Chondrocyte (in vitro differentiated cells): ENCODE data around the gene TRIM49D1. TPM values are rescaled to one million over a fixed set of nuclear protein-coding genes. Genes with fewer than 3 reads are reported as not detected.
"Not testable (repeated sequence)": the region's sequence is repeated elsewhere in the genome, so short reads cannot be mapped to it uniquely, and the experiment has no call there.

Experiments
- DNase-seq: peaks from one replicate; pipeline ENCODE4 v3.0.0; 2021; ENCODE audit warnings: mixed read lengths, low spot score
- H3K27ac Mint-ChIP-seq: one replicate; pipeline ENCODE4 v1.8.0; 2021; ENCODE audit warnings: mild to moderate bottlenecking, moderate library complexity, mixed read lengths; ENCODE audit not compliant: unreplicated experiment
- H3K27me3 Mint-ChIP-seq: 2 replicates; pipeline ENCODE4 v1.8.0; 2021; ENCODE audit warnings: low read depth, mixed read lengths
- H3K36me3 Mint-ChIP-seq: 2 replicates; pipeline ENCODE4 v1.8.0; 2021; ENCODE audit warnings: low read depth, mixed read lengths
- H3K4me1 Mint-ChIP-seq: 2 replicates; pipeline ENCODE4 v1.8.0; 2021; ENCODE audit warnings: low read depth, mild to moderate bottlenecking, mixed read lengths
- H3K4me3 Mint-ChIP-seq: one replicate; pipeline ENCODE4 v1.8.0; 2021; ENCODE audit warnings: mild to moderate bottlenecking, moderate library complexity, mixed read lengths; ENCODE audit not compliant: unreplicated experiment
- H3K9me3 Mint-ChIP-seq: 2 replicates; pipeline ENCODE4 v1.8.0; 2021; ENCODE audit warnings: low read depth, mixed read lengths
- CTCF ChIP-seq: fragments of 200-600 bp; sonication (generic); IDR thresholded peaks from 2 replicates; pipeline ENCODE4 v1.5.0; 2021; ENCODE audit warnings: antibody characterized with exemption, mild to moderate bottlenecking, moderate library complexity
- long read RNA-seq: library from polyadenylated mRNA; stranded (forward); transcript quantifications from one replicate; pipeline ENCODE4 v2.0.0, GENCODE V29; 2021
- total RNA-seq: library from RNA; stranded (reverse); gene quantifications from 3 replicates; pipeline ENCODE4 v1.2.1, GENCODE V29; 2021

TRIM49D1 gene
- not detected in 3 replicates for total RNA-seq
- long read RNA-seq, result 0 reads

- TF ChIP-seq CTCF, result no peak
- Mint-ChIP-seq H3K27ac (no peak within 1 kb of the TSS), H3K4me3 (no peak within 1 kb of the TSS), H3K36me3 (no peaks in the 10 kb centered on the region), H3K9me3 (no peaks in the 10 kb centered on the region), H3K4me1 (no peaks in the 10 kb centered on the region), H3K27me3 (peaks cover 7% of the 10 kb centered on the region)
- DNase-seq, result peak; percentile 11
Measured at GRCh38 chr11:89922195-89922660, at the start of gene TRIM49D1. TSS of gene TRIM49D1 (minus strand) at chr11:89922245. CDS start at chr11:89917710, 4,535 bp downstream.

- H3K9me3 Mint-ChIP-seq, H3K27me3 Mint-ChIP-seq, DNase-seq, H3K36me3 Mint-ChIP-seq, H3K4me1 Mint-ChIP-seq, H3K27ac Mint-ChIP-seq, H3K4me3 Mint-ChIP-seq: not testable (repeated sequence)
Measured at GRCh38 chr11:89965737-89966136, 43.7 kb upstream of the TRIM49D1 start, which contains the start of gene TRIM64. TSS of gene TRIM64 (plus strand) at chr11:89966037. CDS start at chr11:89968504, 2,467 bp downstream.

- not testable (repeated sequence) for H3K27me3 Mint-ChIP-seq, H3K36me3 Mint-ChIP-seq, H3K27ac Mint-ChIP-seq, H3K4me1 Mint-ChIP-seq, H3K4me3 Mint-ChIP-seq, H3K9me3 Mint-ChIP-seq
- DNase-seq, result peak; percentile 2
Measured at GRCh38 chr11:89960833-89961232, 38.8 kb upstream of the TRIM49D1 start.

- DNase-seq, H3K36me3 Mint-ChIP-seq, H3K4me3 Mint-ChIP-seq, H3K4me1 Mint-ChIP-seq, H3K27ac Mint-ChIP-seq, H3K9me3 Mint-ChIP-seq, H3K27me3 Mint-ChIP-seq: not testable (repeated sequence)
Measured at GRCh38 chr11:89923764-89924163, 1.7 kb upstream of the TRIM49D1 start, which contains the start of gene TRIM49D2. TSS of gene TRIM49D2 (plus strand) at chr11:89924064. CDS start at chr11:89926762, 2,698 bp downstream.

- not testable (repeated sequence) for H3K36me3 Mint-ChIP-seq, H3K27ac Mint-ChIP-seq, H3K27me3 Mint-ChIP-seq, H3K4me1 Mint-ChIP-seq, H3K4me3 Mint-ChIP-seq, H3K9me3 Mint-ChIP-seq
- peak; percentile 59 for DNase-seq
Measured at GRCh38 chr11:89900809-89901208, 21.2 kb downstream of the TRIM49D1 start.

GRCh38 chr11:89893245-89893644 lies 28.8 kb downstream of the TRIM49D1 start:
- not testable (repeated sequence) for H3K4me1 Mint-ChIP-seq, H3K36me3 Mint-ChIP-seq, DNase-seq, H3K27ac Mint-ChIP-seq, H3K9me3 Mint-ChIP-seq, H3K27me3 Mint-ChIP-seq, H3K4me3 Mint-ChIP-seq

GRCh38 chr11:89877511-89877910 lies 44.5 kb downstream of the TRIM49D1 start:
- DNase-seq, H3K27ac Mint-ChIP-seq, H3K9me3 Mint-ChIP-seq, H3K4me3 Mint-ChIP-seq, H3K27me3 Mint-ChIP-seq, H3K36me3 Mint-ChIP-seq, H3K4me1 Mint-ChIP-seq: not testable (repeated sequence)

GRCh38 chr11:89872588-89872987 lies 49.5 kb downstream of the TRIM49D1 start:
- not testable (repeated sequence) for H3K9me3 Mint-ChIP-seq, H3K27me3 Mint-ChIP-seq, H3K36me3 Mint-ChIP-seq, DNase-seq, H3K4me1 Mint-ChIP-seq, H3K4me3 Mint-ChIP-seq, H3K27ac Mint-ChIP-seq

GRCh38 chr11:89865223-89865622 lies 56.8 kb downstream of the TRIM49D1 start:
- not testable (repeated sequence) for H3K27ac Mint-ChIP-seq, H3K36me3 Mint-ChIP-seq, H3K4me1 Mint-ChIP-seq, H3K27me3 Mint-ChIP-seq, H3K4me3 Mint-ChIP-seq, H3K9me3 Mint-ChIP-seq
- DNase-seq, result peak; percentile 52

GRCh38 chr11:89863906-89864704 lies 57.9 kb downstream of the TRIM49D1 start:
- not testable (repeated sequence) for H3K4me3 Mint-ChIP-seq, H3K27ac Mint-ChIP-seq, H3K36me3 Mint-ChIP-seq, H3K4me1 Mint-ChIP-seq, H3K9me3 Mint-ChIP-seq, H3K27me3 Mint-ChIP-seq
- DNase-seq, result peak; percentile 94
